ENCODE data around the gene SNED1.
A peak's percentile ranks its signal among the peaks of the same experiment; 100 is the strongest.

The SNED1 gene

GRCh38 chr2:241043581-241043980 is 45.2 kb downstream of the SNED1 start:
- no peak for DNase-seq

GRCh38 chr2:241047253-241048010 is 49.0 kb downstream of the SNED1 start:
- DNase-seq = no peak

- DNase-seq = no peak
These were observed 49.9 kb downstream of the SNED1 start for GRCh38 chr2:241048149-241048948.

GRCh38 chr2:241048949-241049343 is 50.5 kb downstream of the SNED1 start:
- DNase-seq = no peak

GRCh38 chr2:241049739-241050623 is 51.6 kb downstream of the SNED1 start:
- DNase-seq = no peak

- no peak for DNase-seq
These were observed 52.5 kb downstream of the SNED1 start for GRCh38 chr2:241050624-241051577.

- no peak for DNase-seq
These were observed 53.4 kb downstream of the SNED1 start for GRCh38 chr2:241051578-241052487.

- DNase-seq = no peak
These were observed 54.4 kb downstream of the SNED1 start for GRCh38 chr2:241052677-241053360.

GRCh38 chr2:241053576-241054251 is 55.3 kb downstream of the SNED1 start:
- no peak for DNase-seq

GRCh38 chr2:241061275-241061674 is 62.9 kb downstream of the SNED1 start:
- peak in 3 of 58 donors; percentile 22 to 34 (median 27) for DNase-seq

GRCh38 chr2:241062389-241063092 is 64.1 kb downstream of the SNED1 start:
- no peak for DNase-seq

GRCh38 chr2:241063093-241063551 is 64.7 kb downstream of the SNED1 start:
- no peak for DNase-seq

- DNase-seq = no peak
These were observed 65.2 kb downstream of the SNED1 start for GRCh38 chr2:241063587-241063986.

- peak in 1 of 58 donors; percentile 15 for DNase-seq
These were observed 65.8 kb downstream of the SNED1 start for GRCh38 chr2:241064008-241064801.

- no peak for DNase-seq
These were observed 66.5 kb downstream of the SNED1 start for GRCh38 chr2:241064802-241065354.

- no peak for DNase-seq
These were observed 67.0 kb downstream of the SNED1 start for GRCh38 chr2:241065355-241065803.
